K562 (cell line): ENCODE data around the gene MYRIP. TPM values are rescaled to one million over a fixed set of nuclear protein-coding genes. Genes with fewer than 3 reads are reported as not detected.

Source experiments
- ATAC-seq: fragments of 200-7000 bp; cut with Tn5 transposase; 3 replicates; pipeline ENCODE4 v1.9.1; 2020; ENCODE audit warnings: moderate library complexity
- BruUV-seq: library from RNA; stranded (reverse); fragments of 400-500 nt; replicated peaks from 2 replicates; lab custom pipeline; 2021; lab: Mats Ljungman, UMichigan
- CTCF ChIA-PET: fragments of 300-600 bp; formaldehyde crosslinking; extraction: SDS; loops from one replicate; lab custom pipeline; 2021; ENCODE audit warnings: low intra/inter-chr PET ratio; lab: Yijun Ruan, JAX
- POLR2A ChIA-PET: fragments of 300-600, 350-650 bp; sonication (Branson Sonifier 250); formaldehyde crosslinking; extraction: SDS; loops from one replicate; lab custom pipeline; 2021; ENCODE audit warnings: antibody characterized with exemption, inconsistent platforms; lab: Yijun Ruan, JAX
- DNase-seq, 4 experiments: peaks; one replicate each; pipeline versions ENCODE4 v3.0.0 to v3.0.0-alpha.2; 2011 to 2018; ENCODE audit warnings: low spot score in 3 of 4, mixed read lengths in 3 of 4; ENCODE audit errors: extremely low read depth in 1 of 4
- FAIRE-seq: peaks from 2 replicates; lab custom pipeline; 2011; peaks lifted over from hg19 to GRCh38; lab: Jason Lieb, UNC
- H2AFZ ChIP-seq: 2 replicates; pipeline ENCODE4 v1.6.0; 2011; ENCODE audit warnings: low read depth, low read length, control low read depth, inconsistent platforms
- H3K27ac ChIP-seq: fragments of 200-600 bp; 3 replicates; pipeline ENCODE4 v1.8.0; 2011; ENCODE audit warnings: low read depth, mild to moderate bottlenecking, control low read depth, inconsistent platforms, low read length, moderate library complexity, mixed read lengths; ENCODE audit errors: extremely low read depth
- H3K27me3 ChIP-seq, 2 experiments: fragments of 300-600 bp in 1 of 2; 2 replicates in 1 of 2; 3 replicates in 1 of 2; pipeline versions ENCODE4 v1.6.0 to v1.8.0; 2011; ENCODE audit warnings: inconsistent platforms in 2 of 2, low read length in 2 of 2, mild to moderate bottlenecking in 1 of 2, mixed read lengths in 1 of 2, moderate library complexity in 1 of 2; ENCODE audit not compliant: control insufficient read depth in 2 of 2, insufficient read depth in 2 of 2
- H3K36me3 ChIP-seq: fragments of 300-600 bp; 3 replicates; pipeline ENCODE4 v1.8.0; 2011; ENCODE audit warnings: mild to moderate bottlenecking, low read length, inconsistent platforms; ENCODE audit not compliant: control insufficient read depth, insufficient read depth
- H3K4me1 ChIP-seq, 2 experiments: fragments of 200-600 bp in 1 of 2; replicated peaks in 1 of 2; 2 replicates in 1 of 2; 3 replicates in 1 of 2; pipeline versions ENCODE4 v1.5.1 to v1.8.0; 2011; ENCODE audit warnings: inconsistent platforms in 2 of 2, low read length in 2 of 2, mild to moderate bottlenecking in 1 of 2, mixed read lengths in 1 of 2, moderate library complexity in 1 of 2; ENCODE audit not compliant: control insufficient read depth in 2 of 2, insufficient read depth in 2 of 2
- H3K4me2 ChIP-seq: 2 replicates; pipeline ENCODE4 v1.6.1; 2011; ENCODE audit warnings: low read length, control low read depth, inconsistent platforms, mixed read lengths; ENCODE audit not compliant: insufficient read depth
- H3K4me3 ChIP-seq: fragments of 200-600 bp; sonication (generic), shearing (Covaris generic); 2 replicates; pipeline ENCODE4 v1.5.1; 2016; ENCODE audit warnings: control low read depth, inconsistent platforms
- H3K79me2 ChIP-seq: fragments of 200-600 bp; 3 replicates; pipeline ENCODE4 v1.8.0; 2011; ENCODE audit warnings: low read length, inconsistent platforms; ENCODE audit not compliant: control insufficient read depth, insufficient read depth
- H3K9ac ChIP-seq, 2 experiments: 2 replicates each; pipeline versions ENCODE4 v1.6.0 to v1.6.1; 2011; ENCODE audit warnings: low read depth in 2 of 2, low read length in 2 of 2, control low read depth in 1 of 2, inconsistent platforms in 1 of 2, mild to moderate bottlenecking in 1 of 2, mixed read lengths in 1 of 2; ENCODE audit not compliant: insufficient read depth in 1 of 2
- H3K9me1 ChIP-seq: one replicate; pipeline ENCODE4 v1.6.0; 2011; ENCODE audit warnings: inconsistent platforms, mild to moderate bottlenecking, low read length, moderate library complexity; ENCODE audit not compliant: control insufficient read depth, insufficient read depth
- H3K9me3 ChIP-seq: replicated peaks from 2 replicates; pipeline ENCODE4 v1.5.1; 2011; ENCODE audit warnings: low read depth, low read length, inconsistent platforms; ENCODE audit not compliant: control insufficient read depth, insufficient read depth
- H4K20me1 ChIP-seq: replicated peaks from 2 replicates; pipeline ENCODE4 v1.6.1; 2011; ENCODE audit warnings: low read length, inconsistent platforms, mixed read lengths; ENCODE audit not compliant: control insufficient read depth, insufficient read depth
- ARNT ChIP-seq, 2 experiments: fragments of 450-650 bp; IDR thresholded peaks; 2 replicates each; pipeline ENCODE4 v1.6.1; 2016; ENCODE audit warnings: mild to moderate bottlenecking in 1 of 2
- PCBP1 ChIP-seq: fragments of 200-400 bp; formaldehyde crosslinking; IDR thresholded peaks from 2 replicates; pipeline ENCODE4 v1.6.1; 2018; ENCODE audit warnings: mild to moderate bottlenecking, low read depth, low read length; ENCODE audit not compliant: poor library complexity, severe bottlenecking
- PHTF2 ChIP-seq: fragments of 250-450 bp; sonication (Bioruptor Pico); IDR thresholded peaks from 2 replicates; pipeline ENCODE4 v1.5.0; 2021; ENCODE audit warnings: mild to moderate bottlenecking
- SMC3 ChIP-seq: conservative IDR thresholded peaks from 2 replicates; pipeline ENCODE4 v1.6.1; 2011; ENCODE audit warnings: low read depth, low read length, improper control_type of control experiment; ENCODE audit not compliant: insufficient read depth
- TAF15 ChIP-seq: fragments of 200-400 bp; formaldehyde crosslinking; IDR thresholded peaks from 2 replicates; pipeline ENCODE4 v1.6.1; 2017; ENCODE audit warnings: mild to moderate bottlenecking, low read depth, low read length, moderate library complexity
- TCFL5 ChIP-seq: fragments of 250-450 bp; sonication (Bioruptor Pico); conservative IDR thresholded peaks from 2 replicates; pipeline ENCODE4 v1.6.1; 2021; ENCODE audit warnings: mild to moderate bottlenecking, moderate library complexity, matching md5 sums
- ZNF282 ChIP-seq: sonication (generic); formaldehyde crosslinking; IDR thresholded peaks from 2 replicates; pipeline ENCODE4 v1.8.1; 2023; ENCODE audit warnings: missing genetic modification reagents
- ZNF316 ChIP-seq: fragments of 450-650 bp; IDR thresholded peaks from 2 replicates; pipeline ENCODE4 v1.6.1; 2016
- WGBS: fragments of 100-300 bp; shearing (Covaris generic); methylation state at CpG from one replicate; pipeline ENCODE4 v1.1.6; 2016; ENCODE audit warnings: low coverage, mixed read lengths; ENCODE audit not compliant: insufficient coverage; ENCODE audit errors: missing lambda C conversion rate; 5-methylcytosine and 5-hydroxymethylcytosine counted together
- in situ Hi-C: fragments of 300-500 bp; cut with MboI; formaldehyde crosslinking; loops from 4 replicates; pipeline ENCODE4 v1.15.0; 2018; ENCODE audit warnings: inconsistent platforms, mixed read lengths
- intact Hi-C: fragments of 100-400 bp; cut with micrococcal nuclease; formaldehyde crosslinking; loops from 2 replicates; pipeline ENCODE4 v1.14.2; 2022
- polyA plus RNA-seq, 8 experiments: library from polyadenylated mRNA; depleted of rRNA in 4 of 8; stranded (reverse) in 5 of 8; unstranded in 3 of 8; fragments of >200 nt; fragmentation: Nextera tagmentation in 2 of 8; fragmentation: Illumina TruSeq in 1 of 8; extraction: Ambion mirVana in 2 of 8; extraction: Trizol in 1 of 8; gene quantifications; 2 replicates each; pipeline versions ENCODE4 v1.2.1 to v1.2.3, GENCODE V29; 2011 to 2014; ENCODE audit warnings: inconsistent platforms in 1 of 8, missing spikeins in 1 of 8
- total RNA-seq, 7 experiments: library from RNA; depleted of rRNA in 6 of 7; stranded (reverse); fragments of >200 nt in 6 of 7; fragmentation: Illumina TruSeq in 2 of 7; extraction: Trizol in 2 of 7; gene quantifications; 2 replicates each; pipeline versions ENCODE4 v1.2.1 to v1.2.3, GENCODE V29; 2011 to 2021; ENCODE audit warnings: low replicate concordance in 1 of 7
- TF ChIP-seq, protein P1 (sequence below): sonication (generic); formaldehyde crosslinking; IDR thresholded peaks from 2 replicates; pipeline ENCODE4 v1.8.0; 2022; ENCODE audit warnings: missing genetic modification reagents, mild to moderate bottlenecking, borderline replicate concordance

Gene MYRIP
- total and polyA plus RNA-seq, 9 of the 15 experiments (the other 6 are each of a cell fraction or from before 2014, with no cell fraction given), result 0.03 to 0.12 TPM; not detected in 7

DNA sequence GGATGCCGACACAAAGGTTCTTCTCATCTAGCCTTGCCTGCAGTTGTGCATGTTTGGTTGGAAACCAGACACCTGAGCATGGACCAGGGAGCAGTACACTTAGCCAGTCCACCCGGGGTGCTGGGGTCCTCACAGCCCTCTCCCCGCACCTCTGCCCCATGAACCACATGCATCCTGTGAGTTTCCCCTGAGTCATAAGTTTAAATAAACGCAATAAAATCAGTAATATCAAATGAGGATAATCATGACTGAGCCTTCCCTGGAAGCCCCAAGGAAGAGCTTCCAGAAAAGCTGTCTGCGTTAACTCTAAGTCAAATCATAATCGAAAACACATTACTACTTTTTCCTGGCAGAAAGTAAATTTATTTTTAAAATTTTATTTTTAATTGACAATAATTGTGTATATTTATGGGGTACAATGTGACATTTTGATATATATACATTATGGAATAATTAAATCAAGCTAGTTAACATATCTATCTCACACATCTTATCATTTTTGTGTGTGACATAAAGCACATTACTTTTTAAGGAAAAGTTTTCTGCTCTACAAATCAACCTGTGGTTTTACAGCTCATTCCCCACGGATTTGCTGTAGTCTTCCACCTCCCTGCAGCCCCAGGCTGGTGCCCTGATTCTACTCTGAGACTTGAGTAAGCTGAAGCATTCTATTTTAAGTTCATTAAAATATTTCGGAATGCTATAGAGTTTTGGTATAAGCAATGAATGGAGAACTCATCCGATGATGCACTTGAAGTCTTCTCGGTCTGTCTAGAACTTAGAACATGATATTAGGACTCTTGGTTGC, 334.1 kb downstream of the MYRIP start:
- CTCF ChIA-PET, result no interaction called here
- in situ Hi-C loops, result no loop called here

More for the DNA sequence above, 334.1 kb downstream of the MYRIP start:
- no peaks in the 10 kb centered on the region for H3K4me1 ChIP-seq
- H3K9ac ChIP-seq, result no peak overlapping the region
- ATAC-seq, result no peak
- FAIRE-seq, result no peak
- no peak for TF ChIP-seq TCFL5 (CRISPR knock-in tag)
- TF ChIP-seq, protein P1, sequence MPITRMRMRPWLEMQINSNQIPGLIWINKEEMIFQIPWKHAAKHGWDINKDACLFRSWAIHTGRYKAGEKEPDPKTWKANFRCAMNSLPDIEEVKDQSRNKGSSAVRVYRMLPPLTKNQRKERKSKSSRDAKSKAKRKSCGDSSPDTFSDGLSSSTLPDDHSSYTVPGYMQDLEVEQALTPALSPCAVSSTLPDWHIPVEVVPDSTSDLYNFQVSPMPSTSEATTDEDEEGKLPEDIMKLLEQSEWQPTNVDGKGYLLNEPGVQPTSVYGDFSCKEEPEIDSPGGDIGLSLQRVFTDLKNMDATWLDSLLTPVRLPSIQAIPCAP (CRISPR knock-in tag), result no peak
- no peak for TF ChIP-seq ARNT (IDR thresholded peaks at IDR 0.05)
- TF ChIP-seq PCBP1, result no peak
- TF ChIP-seq TAF15, result no peak
- no peak for TF ChIP-seq ZNF282 (CRISPR knock-in tag)
- TF ChIP-seq ZNF316, result no peak
- no peak for TF ChIP-seq PHTF2 (CRISPR knock-in tag)
- no peak for TF ChIP-seq SMC3
- DNase-seq, result no peak
- H3K36me3 ChIP-seq, result no peaks in the 10 kb centered on the region
- H3K27ac ChIP-seq, result no peak overlapping the region
- no peak overlapping the region for H2AFZ ChIP-seq
- intact Hi-C loops, result no loop called here
- H3K27me3 ChIP-seq, result peaks cover 0 to 5% of the 10 kb centered on the region in 2 experiments; a peak in 2 of 5 replicates
- no peak overlapping the region for H3K4me2 ChIP-seq
- H3K79me2 ChIP-seq, result no peaks in the 10 kb centered on the region
- no TSS peak for BruUV-seq
- no peaks in the 10 kb centered on the region for H3K9me3 ChIP-seq
- H4K20me1 ChIP-seq, result no peaks in the 10 kb centered on the region
- no peak overlapping the region for H3K4me3 ChIP-seq
- under 1% methylated on average over 10 of the region's 10 CpGs for WGBS
- POLR2A ChIA-PET, result interaction anchor here (0.5 kb wide), 1 partner anchor 9 kb away, joined by 3 read pairs; no protein-coding TSS in a partner anchor
- H3K9me1 ChIP-seq, result no peaks in the 10 kb centered on the region
